Activated naive CD4-positive, alpha-beta T cell treated with Interleukin-2 at 50 U/mL for 16 hours (primary cell): Measurements from ENCODE around the gene ZC3H18.
"Not testable (repeated sequence)": the region's sequence is repeated elsewhere in the genome, so short reads cannot be mapped to it uniquely, and the experiment has no call there.

Experiments
- DNase-seq: peaks from one replicate; pipeline ENCODE4 v3.0.0-alpha.2; 2020

ZC3H18 gene

DNA sequence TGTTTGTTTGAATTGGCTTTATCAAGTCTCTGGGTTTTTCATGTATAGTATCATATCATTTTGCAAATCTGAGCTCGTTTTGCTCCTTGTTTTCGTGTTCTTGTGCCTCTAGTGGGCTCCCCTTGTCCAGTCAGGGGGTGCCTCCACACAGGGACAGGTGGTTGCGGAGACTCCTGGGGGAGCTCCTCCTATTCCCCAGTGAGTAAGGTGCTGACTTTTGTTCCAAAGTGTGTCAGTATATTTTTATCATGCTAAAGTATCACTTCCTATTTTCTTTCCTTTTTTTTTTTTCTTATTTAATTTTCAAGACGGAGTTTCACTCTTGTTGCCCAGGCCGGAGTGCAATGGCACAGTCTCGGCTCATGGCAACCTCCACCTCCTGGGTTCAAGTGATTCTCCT lies 37.9 kb downstream of the ZC3H18 start:
- DNase-seq: no peak

DNA sequence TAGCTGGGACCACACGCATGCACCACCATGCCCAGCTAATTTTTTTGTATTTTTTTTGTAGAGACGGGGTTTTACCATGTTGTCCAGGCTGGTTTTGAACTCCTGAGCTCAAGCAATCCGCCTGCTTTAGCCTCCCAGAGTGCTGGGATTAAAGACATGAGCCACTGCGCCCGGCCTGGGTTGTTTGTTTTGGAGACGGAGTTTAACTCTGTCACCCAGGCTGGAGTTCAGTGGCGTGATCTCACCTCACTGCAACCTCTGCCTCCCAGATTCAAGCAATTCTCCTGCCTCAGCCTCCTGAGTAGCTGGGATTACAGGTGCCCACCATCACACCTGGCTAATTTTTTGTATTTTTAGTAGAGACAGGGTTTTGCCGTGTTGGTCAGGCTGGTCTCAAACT lies 39.2 kb downstream of the ZC3H18 start:
- not testable (repeated sequence) for DNase-seq

DNA sequence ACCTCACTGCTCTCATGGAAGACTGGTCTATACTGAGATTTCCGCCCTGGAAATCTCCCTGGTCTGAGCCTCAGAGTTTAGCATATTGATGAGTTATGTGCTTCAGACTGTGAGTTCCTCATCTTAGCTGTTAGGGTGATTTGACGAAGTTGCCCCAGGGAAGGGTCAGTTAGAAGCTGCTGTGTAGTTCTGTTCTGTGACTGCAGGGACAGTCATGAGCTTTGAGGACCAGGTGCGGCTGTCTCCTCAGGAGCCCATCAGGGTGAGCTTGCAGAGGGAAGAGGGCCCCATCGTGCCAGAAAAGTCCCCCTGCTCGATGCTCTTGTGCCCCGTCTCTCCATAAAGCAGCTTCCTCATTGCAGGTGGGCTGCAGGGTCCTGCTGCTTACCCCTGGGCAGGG lies 39.9 kb downstream of the ZC3H18 start:
- DNase-seq: no peak

DNA sequence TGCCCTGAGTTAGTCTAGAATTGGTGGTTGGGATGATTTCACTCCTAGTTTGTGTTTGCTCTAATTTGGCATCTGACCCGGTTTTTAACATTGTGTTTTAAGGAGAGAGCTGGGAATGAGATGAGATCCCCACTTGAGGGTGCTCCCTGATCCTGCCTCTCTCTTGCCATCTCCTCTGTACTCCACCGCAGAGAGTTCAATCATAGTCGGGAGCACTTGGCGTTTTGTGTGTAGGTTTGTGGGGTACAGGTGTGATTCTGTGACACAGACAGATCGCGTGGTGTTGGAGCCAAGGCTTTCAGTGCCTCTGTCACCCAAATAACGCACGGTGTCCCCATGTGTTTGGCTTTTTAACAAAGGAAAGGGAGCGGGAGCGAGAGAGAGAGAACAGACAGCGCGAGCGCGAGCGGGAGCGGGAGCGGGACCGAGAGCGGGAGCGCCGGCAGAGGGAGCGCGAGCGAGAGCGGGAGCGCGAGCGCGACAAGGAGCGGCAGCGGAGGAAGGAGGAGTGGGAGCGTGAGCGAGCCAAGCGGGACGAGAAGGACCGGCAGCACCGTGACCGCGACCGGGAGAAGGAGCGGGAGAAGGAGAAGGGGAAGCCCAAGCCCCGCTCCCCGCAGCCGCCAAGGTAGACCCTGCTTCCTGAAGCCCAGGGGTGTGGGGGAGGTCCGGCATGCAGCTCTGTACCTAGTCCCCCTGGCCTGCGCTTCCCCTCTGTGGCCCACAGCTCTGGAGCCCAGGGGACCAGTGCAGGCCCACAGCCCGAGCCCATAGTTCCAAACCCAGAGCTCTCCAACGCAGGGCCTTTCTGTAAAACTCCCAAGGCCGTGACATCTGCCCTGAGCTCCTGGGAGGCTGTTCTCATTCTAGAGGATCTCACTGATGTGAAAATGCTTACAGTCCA lies 41.0 kb downstream of the ZC3H18 start:
- no peak for DNase-seq

DNA sequence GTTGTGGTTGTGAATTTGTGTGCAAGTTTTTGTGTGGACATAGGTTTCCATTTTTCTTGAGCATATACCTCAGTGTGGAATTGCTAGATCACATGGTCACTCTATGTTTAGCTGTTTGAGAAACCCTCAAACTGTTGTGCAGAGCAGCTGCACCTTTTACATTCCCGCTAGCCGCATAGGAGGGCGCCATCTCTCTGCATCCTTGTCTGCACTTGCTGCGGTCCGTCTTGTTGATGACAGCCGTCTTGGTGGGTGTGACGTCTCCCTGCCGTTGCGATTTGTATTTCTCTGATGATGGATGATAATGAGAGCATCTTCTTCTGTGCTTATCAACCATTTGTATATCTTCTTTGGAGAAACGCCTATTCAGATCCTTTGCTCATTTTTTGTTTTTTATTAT lies 43.1 kb downstream of the ZC3H18 start:
- no peak for DNase-seq

DNA sequence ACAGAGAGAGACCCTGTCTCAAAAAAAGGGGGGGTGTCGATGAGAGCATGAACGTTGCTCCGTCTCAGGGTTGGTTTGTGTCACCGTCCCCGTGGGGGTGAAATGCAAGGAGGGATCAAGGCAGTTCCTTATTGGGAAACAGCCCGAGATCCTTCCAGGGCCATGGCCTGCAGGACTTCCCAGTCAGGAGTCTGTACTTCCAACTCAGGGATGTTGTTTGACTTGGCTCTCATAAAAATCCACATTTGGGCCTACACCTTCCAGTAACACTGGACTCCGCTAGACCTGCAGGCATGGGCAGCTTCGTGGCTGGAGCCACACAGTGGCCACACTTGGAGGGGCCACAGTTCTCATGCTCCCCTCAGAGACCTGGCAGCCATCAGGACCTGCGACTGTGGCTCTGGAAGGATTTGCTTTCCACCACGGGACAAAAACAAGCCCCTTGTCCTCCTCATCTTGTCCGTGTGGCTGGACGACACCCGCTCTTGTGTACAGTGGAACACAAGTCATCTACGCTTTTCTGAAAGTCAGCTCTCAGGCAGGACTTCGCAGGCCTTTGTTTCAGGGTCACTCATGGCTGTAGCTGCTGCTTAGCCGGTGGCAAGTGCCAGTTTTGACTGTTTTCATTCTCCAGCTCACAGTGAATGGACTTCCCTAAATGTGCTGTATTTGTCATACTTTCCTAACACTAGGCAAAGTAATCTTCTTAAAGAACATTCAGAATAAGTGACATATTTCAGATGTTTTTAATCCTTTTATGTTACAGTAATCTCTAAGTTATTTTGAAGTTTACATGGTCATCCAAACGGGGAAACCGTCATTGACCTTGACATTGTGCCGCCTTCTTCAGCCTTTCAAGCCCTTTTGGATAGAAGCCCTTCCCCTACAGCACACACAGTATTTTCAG lies 44.0 kb downstream of the ZC3H18 start:
- no peak for DNase-seq

DNA sequence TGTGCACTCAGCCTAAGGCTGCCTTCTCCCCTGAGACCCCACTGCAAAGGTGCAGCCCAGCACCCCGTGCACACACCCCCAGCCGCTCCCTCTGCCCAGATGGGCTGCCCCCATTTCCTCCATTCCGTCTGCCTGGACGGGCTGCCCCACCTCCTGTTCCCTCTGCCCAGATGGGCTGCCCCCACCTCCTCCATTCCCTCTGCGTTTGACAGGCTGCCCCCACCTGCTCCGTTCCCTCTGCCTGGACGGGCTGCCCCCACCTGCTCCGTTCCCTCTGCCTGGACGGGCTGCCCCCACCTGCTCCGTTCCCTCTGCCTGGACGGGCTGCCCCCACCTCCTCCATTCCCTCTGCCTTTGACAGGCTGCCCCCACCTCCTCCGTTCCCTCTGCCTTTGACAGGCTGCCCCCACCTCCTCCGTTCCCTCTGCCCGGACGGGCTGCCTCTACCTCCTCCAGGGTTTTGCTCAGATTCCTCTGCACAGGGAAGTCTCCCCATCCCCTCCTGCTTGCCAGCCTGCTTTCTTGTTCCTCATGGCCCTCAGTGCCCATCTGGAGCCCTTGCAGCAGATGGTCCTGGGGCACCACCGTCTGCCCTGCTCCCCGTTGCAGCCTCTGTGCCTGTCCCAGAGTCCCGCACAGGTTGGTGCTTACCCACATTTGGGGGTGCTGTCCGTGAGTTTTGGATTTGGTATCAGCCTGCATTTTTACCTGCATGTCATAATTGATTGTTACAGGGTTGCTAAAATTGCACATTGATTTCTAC lies 44.8 kb downstream of the ZC3H18 start:
- no peak for DNase-seq

DNA sequence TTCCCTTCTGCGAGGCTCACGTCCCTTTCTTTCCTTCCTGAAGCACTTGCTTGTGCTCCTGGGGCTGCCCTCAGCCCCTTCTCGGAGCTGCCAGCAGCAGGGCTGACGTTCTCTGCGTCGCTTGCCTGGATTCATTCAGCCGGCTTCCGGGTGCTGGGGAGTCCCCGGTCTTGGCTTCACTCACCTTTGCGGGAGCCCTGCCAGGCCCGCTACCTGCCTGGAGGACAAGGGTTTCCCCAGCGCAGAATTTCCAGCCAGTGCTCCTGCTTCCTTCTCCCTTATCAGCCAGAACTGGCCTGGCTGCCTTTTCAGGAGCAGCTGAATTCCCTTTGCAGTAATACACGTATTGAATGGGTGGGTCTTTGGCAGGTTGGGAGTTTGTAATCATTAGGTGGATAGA lies 46.1 kb downstream of the ZC3H18 start:
- DNase-seq: no peak

DNA sequence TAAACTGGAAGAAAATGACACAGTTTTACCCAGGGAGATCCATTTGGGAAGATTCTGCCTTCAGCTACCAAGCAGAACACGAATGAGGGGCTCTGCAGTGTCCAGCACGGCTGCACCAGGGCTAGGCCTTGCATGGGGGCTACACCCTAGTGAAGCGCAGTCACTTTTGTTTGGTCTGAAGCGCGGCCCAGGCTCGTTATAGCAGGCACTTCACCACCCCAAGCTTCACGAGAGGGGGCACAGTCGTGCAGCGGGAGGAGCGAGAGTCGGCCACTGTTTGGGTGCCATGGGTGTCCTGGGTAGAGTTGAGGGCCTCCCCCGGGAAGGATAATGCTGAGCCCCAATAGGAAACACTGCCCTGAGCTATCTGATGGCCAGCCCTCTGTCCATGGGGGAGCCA lies 46.5 kb downstream of the ZC3H18 start:
- DNase-seq: no peak

DNA sequence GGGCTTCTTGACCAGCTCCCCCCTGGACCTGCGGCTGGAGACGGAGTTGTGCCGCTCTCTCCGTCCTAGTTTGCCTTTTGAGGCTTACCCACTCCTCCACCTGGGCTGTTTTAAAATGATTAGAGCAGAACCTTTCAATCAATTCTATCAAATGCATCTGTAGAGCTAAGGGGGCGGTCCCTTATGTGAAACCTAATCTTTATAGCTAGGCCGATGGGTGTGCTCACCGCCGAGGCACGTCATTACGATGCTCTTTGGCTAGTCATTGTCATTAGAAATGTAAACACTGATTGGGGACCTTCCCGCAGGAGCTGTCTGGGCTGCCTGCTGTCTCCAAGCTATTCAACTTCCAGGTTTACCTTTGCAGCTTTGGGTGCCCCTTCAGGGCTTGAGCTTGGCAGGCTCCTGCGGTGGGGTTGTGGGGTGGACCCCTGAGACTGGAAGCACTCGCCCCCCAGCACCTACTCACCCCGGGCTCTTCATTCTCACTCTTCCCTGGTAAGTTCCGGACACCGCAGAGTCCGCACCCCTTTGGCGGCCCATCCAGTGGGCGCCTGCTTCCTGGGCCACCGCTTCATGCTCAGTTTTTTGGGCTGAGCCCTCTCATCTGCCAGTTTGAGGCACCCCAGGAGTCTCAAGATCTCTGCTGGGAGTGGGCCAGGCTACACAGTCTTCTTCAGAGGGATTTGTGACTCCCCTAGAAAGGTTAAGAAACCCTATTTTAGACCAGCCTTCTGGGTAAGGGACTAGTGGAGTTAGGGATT lies 47.2 kb downstream of the ZC3H18 start:
- DNase-seq: no peak

DNA sequence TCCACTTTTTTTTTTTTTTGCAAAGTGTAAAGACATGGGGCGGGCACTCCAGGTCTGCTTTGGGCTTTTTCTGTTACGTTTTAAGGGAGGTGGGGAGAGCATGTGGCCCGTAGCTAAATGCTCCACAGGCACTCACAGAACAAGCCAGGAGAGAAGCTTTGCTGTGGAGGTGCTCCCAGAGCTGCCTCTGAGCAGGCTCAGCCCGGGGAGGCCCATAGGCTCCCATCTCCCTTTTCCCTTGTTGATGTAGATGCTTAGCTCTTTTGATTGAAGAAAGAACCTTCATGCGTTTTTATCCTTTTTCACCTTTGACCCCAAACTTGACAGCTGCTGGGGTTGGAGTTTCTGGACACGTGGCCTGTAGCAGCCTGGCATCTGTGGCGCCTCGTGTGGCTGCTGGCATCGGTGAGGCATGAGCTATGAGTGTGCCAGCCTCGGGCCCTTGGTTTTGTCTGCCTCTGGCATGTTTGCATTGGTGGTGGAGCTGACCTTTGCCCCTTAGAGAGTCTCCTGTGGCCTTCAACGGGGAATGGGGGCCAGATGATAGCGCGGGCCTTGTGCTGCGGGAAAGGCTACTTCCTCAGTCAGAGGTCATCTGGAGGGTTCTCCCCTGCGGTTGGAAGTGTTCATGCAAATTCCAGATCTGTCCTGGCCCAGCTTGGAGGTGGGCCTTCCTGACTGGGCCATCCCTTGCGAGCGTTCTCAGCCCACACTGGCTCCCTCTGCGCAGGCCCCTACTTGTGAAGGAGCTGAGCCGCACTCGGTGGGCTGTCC lies 48.2 kb downstream of the ZC3H18 start:
- no peak for DNase-seq

DNA sequence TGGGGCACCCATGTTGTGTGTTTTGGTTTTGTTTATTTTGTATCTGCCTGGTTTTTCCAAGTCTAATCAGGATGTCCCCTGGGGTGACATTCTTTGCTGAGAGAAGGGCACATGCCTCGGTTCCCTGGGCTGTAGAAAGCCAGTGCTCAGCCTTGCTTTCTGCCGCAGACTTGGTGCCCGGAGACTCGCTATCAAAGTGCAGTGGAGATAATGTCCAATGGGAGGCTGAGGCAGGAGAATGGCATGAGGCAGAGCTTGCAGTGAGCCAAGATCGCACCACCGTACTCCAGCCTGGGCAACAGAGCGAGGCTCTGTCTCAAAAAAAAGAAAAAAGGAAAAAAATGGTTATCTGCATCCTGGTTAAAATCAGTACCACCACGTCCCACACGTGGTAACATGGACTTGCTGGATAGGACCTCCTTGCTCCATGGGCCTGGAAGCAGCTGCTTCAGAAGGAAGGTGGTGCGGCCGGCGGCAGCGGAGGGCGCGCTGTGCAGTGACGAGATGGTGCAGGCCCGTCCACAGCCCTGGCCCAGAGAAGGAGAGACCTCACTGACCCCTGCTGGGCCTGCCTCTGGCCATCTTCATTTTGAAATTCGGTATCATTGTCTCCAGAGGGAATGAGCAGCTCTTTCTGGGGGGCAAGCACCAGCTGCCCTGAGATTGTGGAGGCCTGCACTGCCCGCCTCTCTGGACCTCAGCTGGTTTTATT lies 48.9 kb downstream of the ZC3H18 start:
- no peak for DNase-seq

DNA sequence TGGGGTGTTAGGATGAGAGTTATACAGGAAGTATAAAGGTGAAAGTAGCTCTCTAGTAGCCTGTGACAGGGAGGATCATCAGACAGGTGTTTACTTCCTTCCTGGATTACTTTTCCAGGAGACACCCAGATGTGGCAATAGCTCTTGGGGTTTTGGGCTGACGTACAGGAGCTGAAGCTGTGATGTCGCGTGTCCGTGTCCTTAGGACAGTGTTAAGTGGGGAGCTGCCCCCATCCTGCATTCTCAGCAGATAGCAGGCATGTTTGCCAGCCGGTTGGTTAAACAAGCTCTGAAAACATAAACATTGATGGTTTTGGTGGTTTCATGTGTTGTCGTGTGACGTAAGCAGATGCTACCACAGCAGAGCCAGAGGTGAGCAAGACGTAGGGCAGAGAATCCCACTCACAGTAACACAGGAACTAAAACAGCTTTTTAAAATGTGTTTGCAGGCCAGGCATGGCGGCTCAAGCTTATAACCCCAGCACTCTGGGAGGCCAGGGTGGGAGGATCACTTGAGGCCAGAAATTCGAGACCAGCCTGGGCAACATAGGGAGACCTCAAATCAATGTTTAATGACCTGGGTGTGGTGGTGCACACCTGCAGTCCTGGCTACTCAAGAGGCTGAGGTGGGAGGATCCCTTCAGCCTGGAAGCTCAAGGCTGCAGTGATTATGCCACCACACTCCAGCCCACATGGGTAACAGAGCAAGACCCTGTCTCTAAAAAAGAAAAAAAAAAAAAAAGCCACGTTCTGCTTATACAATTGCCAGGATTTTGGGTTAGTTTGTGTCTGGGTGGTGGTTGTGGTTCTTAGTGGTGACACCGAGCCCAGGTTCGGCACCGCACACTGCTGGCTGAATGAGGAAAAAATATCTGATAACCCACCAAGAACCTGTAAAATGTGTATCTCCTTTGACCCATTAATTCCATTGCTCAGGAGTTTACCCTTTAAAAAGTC lies 49.9 kb downstream of the ZC3H18 start:
- DNase-seq: peak; percentile 64

DNA sequence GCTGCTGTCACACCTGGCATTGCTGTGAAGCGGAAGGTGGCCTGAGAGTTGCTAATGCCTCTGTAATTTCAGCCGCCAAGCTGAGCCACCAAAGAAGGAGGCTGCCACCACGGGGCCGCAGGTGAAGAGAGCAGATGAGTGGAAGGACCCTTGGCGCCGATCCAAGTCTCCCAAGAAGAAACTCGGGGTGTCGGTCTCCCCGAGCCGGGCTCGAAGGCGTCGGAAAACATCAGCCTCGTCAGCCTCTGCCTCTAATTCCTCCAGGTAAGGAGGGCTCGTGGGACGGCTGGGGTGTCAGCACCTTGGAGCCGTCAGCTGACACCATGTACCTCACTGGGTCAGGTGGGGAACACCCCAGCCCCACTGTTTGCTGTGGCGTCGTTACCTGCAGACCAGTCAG lies 51.9 kb downstream of the ZC3H18 start:
- no peak for DNase-seq

DNA sequence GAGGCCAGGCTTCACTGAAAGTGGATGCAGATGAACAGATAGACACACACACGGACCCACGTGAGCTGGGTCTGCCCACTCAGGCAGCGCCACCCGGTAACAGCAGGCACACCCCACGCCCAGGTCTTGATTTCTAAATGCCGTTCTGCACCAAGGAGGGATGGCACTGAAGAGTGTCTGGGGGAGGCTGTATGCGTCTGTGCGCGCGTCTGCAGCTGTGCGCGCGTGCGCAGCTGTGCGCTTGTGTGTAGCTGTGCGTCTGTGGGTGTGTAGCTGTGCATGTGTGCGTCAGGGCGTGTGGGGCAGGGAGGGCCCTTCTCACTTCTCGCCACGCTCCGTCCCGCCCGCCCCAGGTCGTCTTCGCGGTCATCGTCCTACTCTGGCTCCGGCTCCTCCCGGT lies 52.7 kb downstream of the ZC3H18 start:
- no peak for DNase-seq

DNA sequence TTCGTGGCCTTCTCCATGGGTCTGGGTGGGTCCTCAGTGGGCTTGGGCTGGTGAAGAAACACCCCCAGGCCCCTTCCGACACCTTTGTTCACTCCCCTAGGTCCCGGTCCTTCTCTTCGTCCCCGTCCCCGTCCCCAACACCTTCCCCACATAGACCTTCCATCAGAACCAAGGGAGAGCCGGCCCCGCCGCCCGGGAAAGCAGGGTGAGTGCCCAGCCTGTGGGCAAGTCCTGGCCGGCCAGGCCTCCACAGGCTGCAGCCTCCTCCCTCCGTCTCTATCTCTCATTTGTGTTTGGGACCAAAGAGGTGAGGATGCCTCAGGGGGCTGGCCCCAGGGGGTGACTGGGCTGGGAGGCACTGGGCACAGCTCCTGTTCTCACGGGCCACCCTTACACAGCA lies 53.7 kb downstream of the ZC3H18 start:
- no peak for DNase-seq

DNA sequence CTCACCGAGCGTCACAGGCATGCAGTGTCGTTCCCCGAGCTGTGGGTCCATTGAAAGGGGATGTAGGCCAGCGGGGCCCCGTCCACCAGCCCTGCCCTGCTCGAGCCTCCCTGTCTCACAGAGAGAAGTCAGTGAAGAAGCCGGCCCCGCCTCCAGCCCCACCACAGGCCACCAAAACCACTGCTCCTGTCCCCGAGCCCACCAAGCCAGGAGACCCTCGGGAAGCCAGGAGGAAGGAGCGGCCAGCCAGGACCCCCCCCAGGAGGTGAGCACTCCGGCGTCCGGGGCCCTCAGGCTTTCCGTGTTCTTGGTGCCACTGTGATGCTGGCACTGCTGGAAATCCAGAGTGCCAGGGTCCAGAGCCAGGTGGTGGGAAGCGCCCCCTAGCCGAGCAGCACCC lies 54.3 kb downstream of the ZC3H18 start:
- DNase-seq: no peak

DNA sequence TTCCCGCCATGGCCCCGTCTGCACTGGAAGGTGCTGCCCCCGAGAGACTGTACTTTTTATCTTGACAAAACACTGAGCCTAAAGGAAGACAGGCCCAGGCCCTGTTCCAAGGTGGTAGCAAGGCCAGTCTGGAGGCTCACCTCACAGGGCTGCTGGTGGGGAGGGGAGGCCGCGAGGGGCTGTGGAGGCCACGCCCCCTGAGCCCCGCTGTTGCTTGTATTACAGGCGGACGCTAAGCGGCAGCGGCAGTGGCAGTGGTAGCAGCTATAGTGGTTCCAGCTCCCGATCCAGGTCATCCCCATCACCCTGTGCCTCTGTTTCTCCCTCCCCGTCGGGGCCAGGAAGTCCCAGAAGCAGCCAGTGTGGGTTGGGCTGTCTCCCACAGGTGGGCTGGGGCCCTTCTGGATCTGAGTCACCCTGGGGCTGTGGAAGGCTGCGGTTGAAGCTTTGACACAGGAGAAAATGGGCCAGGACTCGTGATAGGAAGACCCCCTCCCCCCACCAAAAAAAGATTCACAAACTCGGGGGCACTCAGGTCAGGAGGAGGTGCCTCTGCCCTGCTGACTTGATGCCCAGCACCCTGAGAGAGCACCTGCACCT lies 54.9 kb downstream of the ZC3H18 start:
- peak; percentile 32 for DNase-seq

DNA sequence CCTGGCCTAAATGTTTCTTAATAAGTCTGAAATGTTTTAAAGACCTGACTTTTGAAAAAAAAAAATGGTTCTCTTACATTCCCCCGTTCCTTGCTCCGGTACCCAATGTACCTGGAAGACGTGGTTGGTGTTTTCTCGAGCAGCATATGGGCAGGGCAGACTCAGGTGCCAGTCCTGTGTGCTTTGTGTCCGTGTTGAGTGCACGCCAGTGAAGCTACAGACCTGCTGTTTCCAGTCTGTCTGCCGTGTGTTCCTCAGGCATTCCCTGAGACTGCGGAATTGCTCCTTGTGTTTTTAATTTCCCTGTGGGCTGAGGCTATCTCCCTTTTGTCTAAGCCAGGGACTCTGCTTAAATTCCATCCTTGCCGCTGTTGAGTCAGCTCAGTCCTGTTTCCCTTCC lies 56.4 kb downstream of the ZC3H18 start:
- no peak for DNase-seq
